GM19023 (cell line): ENCODE measurements around the gene MYO5C.

Experiments used
- ATAC-seq: cut with Tn5 transposase; IDR thresholded peaks from one replicate; pipeline ENCODE4 v1.9.1; 2021; ENCODE audit warnings: mild to moderate bottlenecking, moderate library complexity; ENCODE audit not compliant: unreplicated experiment

The MYO5C gene

GRCh38 chr15:52278636-52279367, 16.8 kb downstream of the MYO5C start:
- ATAC-seq, result no peak

- ATAC-seq, result no peak
Observed at GRCh38 chr15:52278135-52278534, 17.5 kb downstream of the MYO5C start.

- ATAC-seq, result no peak
Observed at GRCh38 chr15:52277575-52277974, 18.0 kb downstream of the MYO5C start.

GRCh38 chr15:52276256-52276770, 19.3 kb downstream of the MYO5C start:
- ATAC-seq, result no peak

DNA sequence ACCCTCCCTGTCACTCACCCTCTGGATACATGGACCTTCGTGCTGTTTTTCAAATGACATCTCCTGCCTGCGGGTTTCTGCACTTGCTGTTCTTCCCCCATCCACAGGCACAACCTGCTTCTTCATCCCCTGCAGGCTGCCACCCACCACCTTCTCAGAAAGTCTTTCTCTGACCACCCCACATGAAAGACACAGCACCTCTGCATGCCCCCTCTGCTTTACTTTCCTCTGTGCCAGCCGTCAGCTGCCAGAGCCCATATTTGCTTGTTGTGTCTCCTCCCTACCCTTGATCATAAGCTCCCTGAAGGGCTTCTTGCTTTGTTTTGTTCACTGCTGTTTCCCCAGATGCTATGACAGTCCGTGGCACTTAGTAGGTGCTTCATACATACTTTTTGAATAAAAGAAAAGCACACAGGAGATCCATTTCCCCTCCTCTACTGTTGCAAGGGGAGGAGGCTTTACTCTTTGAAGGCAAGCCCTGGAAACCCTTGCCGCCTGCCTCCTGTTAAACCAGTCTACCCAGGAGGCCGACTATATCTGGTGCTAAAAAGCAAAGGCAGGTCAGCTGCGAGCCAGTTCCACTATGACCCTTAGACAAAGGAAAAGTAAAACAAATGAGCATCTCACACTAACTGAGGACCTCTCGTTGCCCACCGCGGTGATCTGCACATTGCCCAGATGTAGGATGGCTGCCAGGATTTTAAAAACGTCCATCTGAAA, 31.9 kb downstream of the MYO5C start:
- ATAC-seq, result no peak

DNA sequence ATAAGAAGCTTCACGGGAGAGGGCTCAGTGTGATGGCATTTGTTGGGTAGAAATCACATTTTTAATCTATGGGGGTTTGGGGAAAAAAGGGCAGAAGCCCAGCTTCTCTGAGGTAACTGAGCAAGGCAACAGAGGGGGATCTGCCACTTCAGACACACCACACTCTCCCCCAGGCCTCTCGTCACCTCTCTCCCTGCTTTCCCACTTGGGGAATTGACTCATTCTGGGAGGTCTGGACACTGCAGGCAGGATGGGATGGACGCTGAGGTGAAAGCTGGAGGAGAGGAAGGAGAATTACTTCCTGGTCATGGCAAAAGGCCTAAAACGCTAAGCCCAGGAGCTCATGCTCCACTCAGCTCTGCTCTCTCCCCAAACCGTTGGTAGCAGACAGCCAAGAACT, 33.2 kb downstream of the MYO5C start:
- ATAC-seq, result no peak

DNA sequence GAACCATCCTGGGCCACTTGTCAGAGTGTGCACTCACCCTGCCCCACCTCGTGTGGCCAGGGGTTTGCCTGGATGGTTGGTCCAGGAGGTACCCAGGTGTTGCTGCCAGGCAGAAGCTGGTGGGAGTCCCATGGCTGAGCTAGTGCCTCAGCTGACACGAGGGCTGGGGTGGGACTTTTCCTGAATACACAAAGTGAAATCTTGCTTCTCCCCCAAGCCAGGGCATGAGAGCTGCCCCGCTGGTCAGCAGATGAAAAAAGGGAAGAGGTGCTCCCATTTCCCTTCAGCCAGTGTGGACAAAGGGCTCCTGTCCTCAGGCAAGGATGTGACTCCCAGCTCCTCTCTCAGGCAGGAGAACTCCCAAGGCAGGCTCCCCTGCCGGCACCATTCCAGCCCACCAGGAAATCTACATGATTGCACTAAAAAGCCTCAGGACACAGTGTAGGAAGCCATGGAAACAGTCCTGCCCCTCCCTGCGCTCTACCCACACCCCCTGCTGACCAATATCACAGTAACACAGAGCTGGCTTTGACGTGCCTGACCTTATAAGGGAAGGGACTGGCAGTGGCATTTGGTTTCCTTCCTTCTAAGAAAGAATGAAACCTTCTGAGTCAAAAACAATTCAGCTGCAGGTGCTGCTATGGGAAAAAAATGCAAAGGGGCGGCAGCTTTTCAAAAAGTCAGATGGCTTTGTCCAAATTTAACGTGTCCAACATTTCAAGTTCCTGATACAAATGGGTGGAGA, 33.9 kb downstream of the MYO5C start:
- peak; percentile 98 for ATAC-seq

DNA sequence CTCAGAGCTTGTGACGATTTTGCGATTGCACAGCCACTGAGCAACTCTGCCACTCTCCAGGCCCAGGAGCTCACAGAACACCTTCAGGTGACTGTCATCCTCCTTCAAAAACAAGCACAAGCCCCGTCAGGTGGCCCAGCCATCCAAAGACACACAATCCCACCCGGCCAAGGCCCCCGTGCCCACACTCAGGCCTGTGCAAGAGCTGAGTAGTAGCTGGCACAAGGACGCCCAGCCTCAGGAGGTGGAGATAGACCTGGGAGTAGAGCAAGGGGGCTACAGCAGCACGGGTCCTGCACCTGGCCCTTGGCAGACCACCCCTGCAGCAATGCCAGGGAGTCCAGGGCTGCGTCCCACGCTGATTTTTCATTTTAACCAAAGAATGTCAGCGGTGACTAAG, 34.6 kb downstream of the MYO5C start:
- no peak for ATAC-seq

GRCh38 chr15:52259503-52259902, 36.1 kb downstream of the MYO5C start:
- no peak for ATAC-seq

- ATAC-seq, result no peak
Observed at GRCh38 chr15:52258461-52258860, 37.1 kb downstream of the MYO5C start.

- no peak for ATAC-seq
Observed at GRCh38 chr15:52257734-52258062, 37.9 kb downstream of the MYO5C start.

DNA sequence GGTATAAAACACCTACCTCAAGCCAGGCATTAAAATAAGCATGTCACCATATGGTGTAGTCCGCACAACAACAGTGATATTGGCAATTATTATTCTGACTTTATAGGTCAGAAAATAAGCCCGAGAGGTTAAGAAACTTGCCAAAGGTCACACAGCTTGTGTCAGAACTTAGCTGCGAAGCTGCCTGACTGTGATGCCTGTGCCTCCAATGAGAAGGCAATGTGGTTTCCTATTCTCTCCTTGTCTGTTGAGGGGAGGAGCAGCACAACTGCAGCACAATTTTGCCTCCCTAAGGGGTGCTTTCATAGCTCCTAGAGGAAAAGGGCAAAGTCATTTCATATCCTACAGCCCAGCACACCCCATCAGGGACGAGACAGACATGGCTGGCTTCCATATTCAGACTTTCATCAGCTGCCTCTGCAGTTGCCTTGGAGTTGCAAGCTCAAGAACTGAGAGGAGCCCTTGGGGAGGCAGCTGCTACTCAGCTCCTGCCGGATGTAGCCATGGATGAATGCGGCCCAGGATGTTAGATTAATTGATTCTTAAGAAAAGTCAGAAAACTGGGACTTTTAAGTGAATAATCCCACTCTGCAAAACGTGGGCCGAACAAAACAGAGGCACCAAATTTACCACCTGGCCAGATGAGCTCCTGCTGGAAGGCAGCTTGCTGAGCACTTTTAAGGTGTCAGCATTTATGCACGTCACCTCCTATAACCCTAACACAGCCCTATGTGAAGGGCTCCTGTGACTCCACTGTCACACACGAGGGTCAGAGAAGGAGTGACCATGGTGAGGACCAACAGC, 38.5 kb downstream of the MYO5C start:
- ATAC-seq, result no peak

DNA sequence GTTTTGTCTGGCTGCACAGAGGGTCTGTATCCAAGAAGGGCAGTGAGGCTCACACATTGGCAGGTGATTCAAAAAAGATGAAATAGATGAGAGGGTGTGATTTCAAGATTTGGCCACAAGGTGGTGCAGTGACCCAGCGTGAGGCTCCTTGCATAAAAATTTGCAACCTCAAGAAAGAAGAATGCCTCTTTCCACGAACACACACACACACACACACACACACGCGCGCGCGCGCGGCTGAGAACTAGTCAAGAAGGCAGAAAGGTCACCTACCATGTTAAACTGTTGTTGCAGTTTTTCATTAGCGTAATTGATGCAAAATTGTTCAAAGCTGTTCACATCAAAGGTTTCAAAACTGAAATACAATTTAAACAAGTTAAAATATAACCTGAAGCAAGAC, 39.2 kb downstream of the MYO5C start:
- peak; percentile 48 for ATAC-seq

- no peak for ATAC-seq
Observed at GRCh38 chr15:52255935-52256334, 39.7 kb downstream of the MYO5C start.

- no peak for ATAC-seq
Observed at GRCh38 chr15:52255008-52255407, 40.6 kb downstream of the MYO5C start.

- no peak for ATAC-seq
Observed at GRCh38 chr15:52254391-52254790, 41.2 kb downstream of the MYO5C start.

- no peak for ATAC-seq
Observed at GRCh38 chr15:52252781-52253180, 42.8 kb downstream of the MYO5C start.

DNA sequence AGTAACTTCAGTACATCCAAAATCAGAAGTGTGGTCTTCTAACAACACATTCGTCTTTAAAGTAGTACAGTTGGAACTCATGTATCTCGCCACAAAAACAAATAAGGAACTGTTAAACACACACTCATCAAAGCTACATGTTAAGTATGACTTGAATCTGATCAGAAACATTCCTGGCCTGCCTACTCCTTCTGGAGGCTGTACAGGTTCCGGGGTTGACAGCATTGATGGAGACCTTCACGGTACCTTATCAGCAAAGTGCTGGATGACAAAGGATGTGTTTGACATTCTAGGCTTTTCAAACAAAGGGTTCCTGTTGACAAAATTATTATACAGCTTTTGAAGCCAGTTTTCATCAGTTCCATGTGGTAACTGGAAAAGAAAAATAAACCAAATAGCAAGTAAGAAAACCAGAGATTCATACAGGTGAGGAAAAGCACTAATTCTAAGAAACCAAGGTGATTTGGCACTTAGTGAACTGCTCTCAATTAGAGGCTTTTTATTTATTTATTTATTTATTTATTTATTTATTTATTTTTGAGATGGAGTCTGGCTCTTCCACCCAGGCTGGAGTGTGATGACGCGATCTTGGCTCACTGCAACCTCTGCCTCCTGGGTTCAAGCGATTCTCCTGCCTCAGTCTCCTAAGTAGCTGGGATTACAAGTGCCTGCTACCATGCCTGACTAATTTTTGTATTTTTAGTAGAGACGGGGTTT, 44.3 kb downstream of the MYO5C start:
- ATAC-seq, result no peak

DNA sequence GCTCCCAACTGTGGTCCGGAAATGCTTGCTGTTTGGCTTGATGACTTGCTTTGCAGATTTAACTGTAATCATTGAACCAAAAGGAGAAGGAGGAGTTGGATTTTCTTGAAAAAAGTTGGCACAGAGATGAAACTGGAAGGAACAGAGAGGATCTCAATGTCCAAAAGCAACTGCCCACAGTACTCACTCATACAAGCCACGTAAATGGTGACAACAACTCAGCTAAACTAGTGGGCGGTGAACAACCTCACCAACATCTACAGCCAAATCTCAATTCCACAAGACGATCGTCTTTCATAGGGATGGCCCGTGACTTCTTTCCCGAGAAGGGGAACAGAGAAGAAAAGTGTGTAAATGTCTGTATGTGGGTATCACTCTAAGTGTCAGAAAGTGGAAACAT, 48.1 kb downstream of the MYO5C start:
- no peak for ATAC-seq

DNA sequence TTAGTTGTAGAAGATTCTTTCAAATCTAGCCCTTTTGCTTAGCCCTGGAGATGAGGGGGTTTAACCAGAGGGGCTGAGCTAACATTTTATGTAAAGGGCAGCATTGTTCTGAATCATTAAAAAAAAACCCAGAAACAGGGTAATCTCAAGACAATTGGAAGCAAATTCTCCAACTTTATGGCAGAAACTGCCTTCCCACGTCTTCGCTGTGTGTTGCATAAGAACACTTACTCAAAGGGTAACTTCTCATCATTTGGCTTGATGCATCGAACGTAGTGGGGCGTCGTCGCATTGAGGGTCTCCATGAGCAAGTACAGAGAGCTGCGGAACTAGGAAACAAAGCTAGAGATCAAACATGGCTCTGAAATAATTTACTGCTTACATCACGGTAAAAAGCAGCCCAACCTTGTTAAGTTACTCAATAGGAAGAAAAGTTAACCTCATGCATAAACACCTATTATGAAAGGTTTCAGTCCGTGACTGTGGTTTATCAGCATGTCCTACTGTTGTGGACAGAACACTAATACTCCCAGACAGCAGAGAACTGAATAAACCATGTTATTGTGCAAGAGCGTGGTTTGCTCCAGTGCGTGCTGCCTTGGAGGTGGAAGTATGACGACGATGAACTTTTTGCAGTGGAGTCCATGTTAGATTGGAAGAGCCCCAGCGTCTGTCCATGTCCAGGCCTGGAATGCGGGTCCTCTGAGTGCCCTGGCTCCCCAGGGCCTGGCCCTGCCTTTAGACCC, 48.7 kb downstream of the MYO5C start:
- no peak for ATAC-seq
